ENCODE results near the gene DNAH14. TPM values are rescaled to one million over a fixed set of nuclear protein-coding genes. Genes with fewer than 3 reads are reported as not detected.

The DNAH14 gene
- total and polyA plus RNA-seq, 8 donors: 7.9 to 27.6 (median 17.5) TPM

GRCh38 chr1:225364439-225364838 lies 435.0 kb downstream of the DNAH14 start:
- Histone ChIP-seq H3K4me1 (no peaks in the 10 kb centered on the region), H3K36me3 (no peaks in the 10 kb centered on the region), H3K4me3 (no peak overlapping the region), H3K9me3 (no peaks in the 10 kb centered on the region), H3K27ac (no peak overlapping the region), H3K27me3 (no peaks in the 10 kb centered on the region)
- ATAC-seq (no peak), DNase-seq (no peak), FAIRE-seq (no peak)
- TF ChIP-seq CTCF (IDR thresholded peaks at IDR 0.05): no peak
- intact Hi-C loops (cut with DNase I): no loop called here
- 93 to 95% methylated on average over 6 of the region's 6 CpGs for WGBS, 2 donors

GRCh38 chr1:225366018-225366417 lies 436.5 kb downstream of the DNAH14 start:
- intact Hi-C loops (cut with DNase I): no loop called here
- H3K4me1 ChIP-seq: no peaks in the 10 kb centered on the region
- no peak for ATAC-seq
- H3K36me3 ChIP-seq: no peaks in the 10 kb centered on the region
- no peaks in the 10 kb centered on the region for H3K9me3 ChIP-seq
- no peak for FAIRE-seq
- H3K4me3 ChIP-seq: no peak overlapping the region
- H3K27ac ChIP-seq: no peak overlapping the region
- no peak for DNase-seq
- TF ChIP-seq CTCF (IDR thresholded peaks at IDR 0.05): no peak
- no peaks in the 10 kb centered on the region for H3K27me3 ChIP-seq

- intact Hi-C loops (cut with DNase I): no loop called here
- 31 to 42% methylated on average over 1 of the region's 1 CpG for WGBS, 2 donors
- FAIRE-seq: no peak
- Histone ChIP-seq H3K9me3 (no peaks in the 10 kb centered on the region), H3K36me3 (no peaks in the 10 kb centered on the region), H3K4me1 (no peaks in the 10 kb centered on the region), H3K27ac (no peak overlapping the region), H3K27me3 (no peaks in the 10 kb centered on the region), H3K4me3 (no peak overlapping the region)
- ATAC-seq: no peak
- no peak for DNase-seq
- no peak for TF ChIP-seq CTCF (IDR thresholded peaks at IDR 0.05)
Measured at GRCh38 chr1:225366552-225366951, 437.1 kb downstream of the DNAH14 start.

- intact Hi-C loops (cut with DNase I): no loop called here
- FAIRE-seq: no peak
- WGBS, 2 donors: 81 to 88% methylated on average over 3 of the region's 3 CpGs
Measured at GRCh38 chr1:225368036-225368552, 438.6 kb downstream of the DNAH14 start.

More at GRCh38 chr1:225368036-225368552, 438.6 kb downstream of the DNAH14 start:
- H3K36me3 ChIP-seq: no peaks in the 10 kb centered on the region
- no peak for TF ChIP-seq CTCF (IDR thresholded peaks at IDR 0.05)
- ATAC-seq (no peak), DNase-seq (no peak)
- H3K9me3 ChIP-seq: no peaks in the 10 kb centered on the region
- no peaks in the 10 kb centered on the region for H3K27me3 ChIP-seq
- H3K27ac ChIP-seq: no peak overlapping the region
- H3K4me1 ChIP-seq: no peaks in the 10 kb centered on the region
- H3K4me3 ChIP-seq: no peak overlapping the region

All from pancreas (tissue), 10 donors.